Liver (tissue), 9 donors: ENCODE results near the gene NFRKB. TPM values are rescaled to one million over a fixed set of nuclear protein-coding genes. Genes with fewer than 3 reads are reported as not detected.

ENCODE experiments used
- DNase-seq: peaks from one replicate; pipeline ENCODE4 v3.0.0-alpha.2; 2017; ENCODE audit warnings: low spot score
- H3K27ac ChIP-seq, 2 donors: one replicate each; pipeline ENCODE4 v1.7.0; 2013; ENCODE audit warnings: inconsistent platforms in 2 of 2, low read length in 2 of 2, control low read depth in 1 of 2, low read depth in 1 of 2, mild to moderate bottlenecking in 1 of 2
- H3K27me3 ChIP-seq, 4 donors: one replicate each; pipeline versions ENCODE4 v1.6.1 to v1.7.0; 2013; ENCODE audit warnings: low read length in 3 of 4, inconsistent platforms in 1 of 4, mild to moderate bottlenecking in 1 of 4, moderate library complexity in 1 of 4; ENCODE audit not compliant: control insufficient read depth in 4 of 4, insufficient read depth in 4 of 4
- H3K36me3 ChIP-seq, 4 donors: one replicate each; pipeline versions ENCODE4 v1.6.1 to v1.7.0; 2013; ENCODE audit warnings: low read length in 3 of 4, mild to moderate bottlenecking in 3 of 4, low read depth in 1 of 4, moderate library complexity in 1 of 4; ENCODE audit not compliant: control insufficient read depth in 4 of 4, insufficient read depth in 3 of 4
- H3K4me1 ChIP-seq, 4 donors: one replicate each; pipeline versions ENCODE4 v1.6.1 to v1.7.0; 2013; ENCODE audit warnings: low read length in 3 of 4, mild to moderate bottlenecking in 3 of 4, moderate library complexity in 1 of 4; ENCODE audit not compliant: control insufficient read depth in 4 of 4, insufficient read depth in 4 of 4
- H3K4me3 ChIP-seq, 3 donors: one replicate each; pipeline versions ENCODE4 v1.6.1 to v1.7.0; 2013; ENCODE audit warnings: low read length in 3 of 3, control low read depth in 1 of 3, low read depth in 1 of 3, mild to moderate bottlenecking in 1 of 3
- H3K9ac ChIP-seq, 2 donors: one replicate each; pipeline ENCODE4 v1.7.0; 2013; ENCODE audit warnings: low read length in 2 of 2, mild to moderate bottlenecking in 2 of 2, moderate library complexity in 2 of 2, control low read depth in 1 of 2, low read depth in 1 of 2
- H3K9me3 ChIP-seq, 4 donors: one replicate each; pipeline versions ENCODE4 v1.6.1 to v1.7.0; 2013; ENCODE audit warnings: low read length in 3 of 4; ENCODE audit not compliant: control insufficient read depth in 4 of 4
- ATF3 ChIP-seq: IDR thresholded peaks from 2 replicates; pipeline ENCODE4 v1.6.1; 2016; ENCODE audit warnings: antibody characterized with exemption
- CTCF ChIP-seq: fragments of 150-350 bp; IDR thresholded peaks from 2 replicates; pipeline ENCODE4 v1.5.1; 2017; ENCODE audit warnings: improper control_type of control experiment, low read depth, low read length; ENCODE audit not compliant: missing input control
- EGR1 ChIP-seq, 2 donors: IDR thresholded peaks; 2 replicates each; pipeline ENCODE4 v1.6.1; 2016 to 2018; ENCODE audit warnings: antibody characterized with exemption in 2 of 2, low read depth in 2 of 2
- FOXA1 ChIP-seq: IDR thresholded peaks from 2 replicates; pipeline ENCODE4 v1.6.1; 2016; ENCODE audit warnings: antibody characterized with exemption
- FOXA2 ChIP-seq: IDR thresholded peaks from 2 replicates; pipeline ENCODE4 v1.6.1; 2016; ENCODE audit warnings: antibody characterized with exemption
- GABPA ChIP-seq, 2 donors: IDR thresholded peaks in 1 of 2; conservative IDR thresholded peaks in 1 of 2; 2 replicates each; pipeline ENCODE4 v1.6.1; 2016; ENCODE audit warnings: antibody characterized with exemption in 2 of 2, mild to moderate bottlenecking in 1 of 2, moderate library complexity in 1 of 2
- HNF4A ChIP-seq, 2 donors: conservative IDR thresholded peaks; 2 replicates each; pipeline ENCODE4 v1.6.1; 2016; ENCODE audit warnings: antibody characterized with exemption in 2 of 2, mild to moderate bottlenecking in 2 of 2
- HNF4G ChIP-seq: IDR thresholded peaks from 2 replicates; pipeline ENCODE4 v1.6.1; 2016; ENCODE audit warnings: antibody characterized with exemption
- JUND ChIP-seq, 2 donors: IDR thresholded peaks; 2 replicates each; pipeline ENCODE4 v1.6.1; 2016; ENCODE audit warnings: antibody characterized with exemption in 2 of 2
- MAX ChIP-seq: IDR thresholded peaks from 2 replicates; pipeline ENCODE4 v1.6.1; 2016; ENCODE audit warnings: antibody characterized with exemption
- NR2F2 ChIP-seq: IDR thresholded peaks from 2 replicates; pipeline ENCODE4 v1.6.1; 2016; ENCODE audit warnings: antibody characterized with exemption
- RAD21 ChIP-seq, 2 donors: IDR thresholded peaks; 2 replicates each; pipeline ENCODE4 v1.6.1; 2016; ENCODE audit warnings: antibody characterized with exemption in 2 of 2, mild to moderate bottlenecking in 2 of 2
- REST ChIP-seq: IDR thresholded peaks from 2 replicates; pipeline ENCODE4 v1.6.1; 2016; ENCODE audit warnings: antibody characterized with exemption, mild to moderate bottlenecking
- RXRA ChIP-seq, 2 donors: IDR thresholded peaks; 2 replicates each; pipeline ENCODE4 v1.6.1; 2017 to 2018; ENCODE audit warnings: antibody characterized with exemption in 2 of 2, mild to moderate bottlenecking in 1 of 2
- SP1 ChIP-seq: IDR thresholded peaks from 2 replicates; pipeline ENCODE4 v1.6.1; 2018; ENCODE audit warnings: antibody characterized with exemption, mild to moderate bottlenecking
- TAF1 ChIP-seq: conservative IDR thresholded peaks from 2 replicates; pipeline ENCODE4 v1.6.1; 2016; ENCODE audit warnings: antibody characterized with exemption, mild to moderate bottlenecking
- YY1 ChIP-seq: IDR thresholded peaks from 2 replicates; pipeline ENCODE4 v1.6.1; 2016; ENCODE audit warnings: antibody characterized with exemption, mild to moderate bottlenecking
- ZBTB33 ChIP-seq: IDR thresholded peaks from 2 replicates; pipeline ENCODE4 v1.6.1; 2016; ENCODE audit warnings: antibody characterized with exemption
- WGBS: extraction: QIAGEN DNeasy Blood & Tissue Kit; methylation state at CpG from one replicate; pipeline ENCODE4 v1.1.7; 2013; 5-methylcytosine and 5-hydroxymethylcytosine counted together
- polyA plus RNA-seq, 2 donors: library from polyadenylated mRNA; stranded (reverse) in 1 of 2; unstranded in 1 of 2; fragments of 200-250 nt in 1 of 2; fragments of >200 nt in 1 of 2; fragmentation: Nextera tagmentation in 1 of 2; extraction: Ambion mirVana in 1 of 2; gene quantifications; one replicate each; pipeline versions ENCODE4 v1.2.1 to v1.2.3, GENCODE V29; 2013 to 2015
- total RNA-seq, 2 donors: library from RNA; depleted of rRNA; stranded (reverse); fragments of >200 nt; gene quantifications; one replicate each; pipeline ENCODE4 v1.2.3, GENCODE V29; 2014
- donor health status: healthy.
- donor health status: healthy.
- donor health status: healthy.
- donor health status: healthy.
- donor health status: healthy.

NFRKB gene
- total and polyA plus RNA-seq, 4 donors, result 5.2 to 20.1 (median 8.9) TPM

- Histone ChIP-seq H3K9me3 (no peaks in the 10 kb centered on the region), H3K9ac (no peak overlapping the region), H3K27ac (no peak overlapping the region), H3K36me3 (peaks cover 4 to 74% (median 50%) of the 10 kb centered on the region in 4 donors), H3K4me1 (no peaks in the 10 kb centered on the region), H3K27me3 (no peaks in the 10 kb centered on the region), H3K4me3 (no peak overlapping the region)
- DNase-seq, result no peak
- no peak for TF ChIP-seq JUND (IDR thresholded peaks at IDR 0.05)
- no peak for TF ChIP-seq YY1
- no peak for TF ChIP-seq FOXA2
- TF ChIP-seq MAX, result no peak
- no peak for TF ChIP-seq SP1
- no peak for TF ChIP-seq ZBTB33
- no peak for TF ChIP-seq ATF3
- no peak for TF ChIP-seq RAD21 (IDR thresholded peaks at IDR 0.05)
- 52% methylated on average over 3 of the region's 3 CpGs for WGBS
These were observed 29.1 kb downstream of the NFRKB start for GRCh38 chr11:129866311-129866710.

- DNase-seq, result no peak
- H3K27ac ChIP-seq, result no peak overlapping the region
- 84% methylated on average over 4 of the region's 4 CpGs for WGBS
- H3K4me3 ChIP-seq, result no peak overlapping the region
- H3K27me3 ChIP-seq, result no peaks in the 10 kb centered on the region
- no peaks in the 10 kb centered on the region for H3K4me1 ChIP-seq
- H3K9me3 ChIP-seq, result no peaks in the 10 kb centered on the region
- peaks cover 3 to 73% (median 47%) of the 10 kb centered on the region in 4 donors for H3K36me3 ChIP-seq
- no peak overlapping the region for H3K9ac ChIP-seq
- TF ChIP-seq TAF1, result no peak
- TF ChIP-seq ATF3, result no peak
- TF ChIP-seq FOXA1, result no peak
- no peak for TF ChIP-seq SP1
- TF ChIP-seq RXRA (IDR thresholded peaks at IDR 0.05), result no peak
- TF ChIP-seq EGR1 (IDR thresholded peaks at IDR 0.05; ENCODE audit: low read depth in 2 of 2), result no peak
- TF ChIP-seq NR2F2, result no peak
- no peak for TF ChIP-seq RAD21 (IDR thresholded peaks at IDR 0.05)
- TF ChIP-seq FOXA2, result no peak
- TF ChIP-seq HNF4G, result no peak
- TF ChIP-seq YY1, result no peak
- no peak for TF ChIP-seq CTCF
- TF ChIP-seq MAX, result no peak
- TF ChIP-seq JUND (IDR thresholded peaks at IDR 0.05), result no peak
- TF ChIP-seq REST, result no peak
- TF ChIP-seq GABPA (IDR thresholded peaks at IDR 0.05 in 1 of 2, conservative IDR thresholded peaks at IDR 0.05 in 1 of 2), result no peak
- TF ChIP-seq HNF4A (conservative IDR thresholded peaks at IDR 0.05), result no peak
- TF ChIP-seq ZBTB33, result no peak
These were observed 29.7 kb downstream of the NFRKB start for GRCh38 chr11:129865701-129866100.
